Astrocyte of the cerebellum (primary cell): Measurements from ENCODE around the gene RAB3C.

ENCODE experiments used
- DNase-seq: peaks from one replicate; pipeline ENCODE4 v3.0.0-alpha.2; 2011; ENCODE audit warnings: low read depth
- H3K4me3 ChIP-seq: 2 replicates; pipeline ENCODE4 v1.5.1; 2011; ENCODE audit warnings: mild to moderate bottlenecking, low read depth, low read length, moderate library complexity
- in situ Hi-C: cut with HindIII; loops from 2 replicates; pipeline ENCODE4 v1.10.0; 2017; ENCODE audit warnings: low sequenced_read_pairs
- TF ChIP-seq, protein P1 (sequence below): IDR thresholded peaks from 2 replicates; pipeline ENCODE4 v1.5.1; 2012; ENCODE audit warnings: low read length, low read depth, moderate library complexity, mild to moderate bottlenecking; ENCODE audit errors: missing control alignments

The RAB3C gene

GRCh38 chr5:58816181-58816731 lies 233.4 kb downstream of the RAB3C start:
- TF ChIP-seq, protein P1, sequence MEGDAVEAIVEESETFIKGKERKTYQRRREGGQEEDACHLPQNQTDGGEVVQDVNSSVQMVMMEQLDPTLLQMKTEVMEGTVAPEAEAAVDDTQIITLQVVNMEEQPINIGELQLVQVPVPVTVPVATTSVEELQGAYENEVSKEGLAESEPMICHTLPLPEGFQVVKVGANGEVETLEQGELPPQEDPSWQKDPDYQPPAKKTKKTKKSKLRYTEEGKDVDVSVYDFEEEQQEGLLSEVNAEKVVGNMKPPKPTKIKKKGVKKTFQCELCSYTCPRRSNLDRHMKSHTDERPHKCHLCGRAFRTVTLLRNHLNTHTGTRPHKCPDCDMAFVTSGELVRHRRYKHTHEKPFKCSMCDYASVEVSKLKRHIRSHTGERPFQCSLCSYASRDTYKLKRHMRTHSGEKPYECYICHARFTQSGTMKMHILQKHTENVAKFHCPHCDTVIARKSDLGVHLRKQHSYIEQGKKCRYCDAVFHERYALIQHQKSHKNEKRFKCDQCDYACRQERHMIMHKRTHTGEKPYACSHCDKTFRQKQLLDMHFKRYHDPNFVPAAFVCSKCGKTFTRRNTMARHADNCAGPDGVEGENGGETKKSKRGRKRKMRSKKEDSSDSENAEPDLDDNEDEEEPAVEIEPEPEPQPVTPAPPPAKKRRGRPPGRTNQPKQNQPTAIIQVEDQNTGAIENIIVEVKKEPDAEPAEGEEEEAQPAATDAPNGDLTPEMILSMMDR, result no peak
- no peak for DNase-seq
- no peak overlapping the region for H3K4me3 ChIP-seq
- in situ Hi-C loops, result no loop called here

DNA sequence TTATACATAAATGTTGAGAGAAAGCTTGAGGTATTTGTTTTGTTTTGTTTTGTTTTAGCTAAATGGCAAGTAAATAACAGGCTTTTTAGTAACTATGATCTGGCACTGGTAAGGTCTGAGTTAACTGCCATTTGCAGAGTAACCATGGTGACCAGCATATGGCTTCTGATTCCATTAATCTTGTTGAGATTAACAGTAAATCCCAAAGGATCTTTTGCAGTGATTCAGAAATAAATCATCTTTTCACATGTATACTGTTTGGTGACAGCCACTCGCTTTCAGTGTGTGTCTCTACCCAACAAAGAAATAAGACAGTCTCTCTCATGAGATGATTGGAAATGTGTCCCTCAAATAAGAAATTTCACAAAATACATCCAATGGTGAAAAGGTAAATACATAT lies 235.6 kb downstream of the RAB3C start:
- in situ Hi-C loops, result no loop called here
- TF ChIP-seq, protein P1, result no peak
- DNase-seq, result no peak
- H3K4me3 ChIP-seq, result no peak overlapping the region

DNA sequence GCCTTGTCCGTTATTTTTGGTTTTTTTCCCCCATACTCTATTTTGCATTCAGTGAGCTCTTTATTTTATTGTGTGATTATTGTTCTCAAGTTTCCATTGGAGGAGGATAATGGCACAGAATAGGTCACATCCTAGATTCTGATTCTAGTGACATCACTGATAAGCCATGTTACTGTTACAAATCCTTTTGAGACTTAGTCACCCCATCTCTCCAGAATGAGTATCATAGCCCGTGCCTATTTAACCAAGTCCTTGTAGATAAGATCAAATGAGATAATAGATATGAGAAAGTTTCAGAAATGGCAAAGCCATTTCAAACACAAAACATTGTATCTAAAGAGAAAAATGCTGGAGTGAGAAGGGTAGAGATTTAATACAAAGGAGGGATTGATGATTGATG lies 242.6 kb downstream of the RAB3C start:
- in situ Hi-C loops, result no loop called here
- no peak for DNase-seq
- no peak overlapping the region for H3K4me3 ChIP-seq
- TF ChIP-seq, protein P1, result no peak

DNA sequence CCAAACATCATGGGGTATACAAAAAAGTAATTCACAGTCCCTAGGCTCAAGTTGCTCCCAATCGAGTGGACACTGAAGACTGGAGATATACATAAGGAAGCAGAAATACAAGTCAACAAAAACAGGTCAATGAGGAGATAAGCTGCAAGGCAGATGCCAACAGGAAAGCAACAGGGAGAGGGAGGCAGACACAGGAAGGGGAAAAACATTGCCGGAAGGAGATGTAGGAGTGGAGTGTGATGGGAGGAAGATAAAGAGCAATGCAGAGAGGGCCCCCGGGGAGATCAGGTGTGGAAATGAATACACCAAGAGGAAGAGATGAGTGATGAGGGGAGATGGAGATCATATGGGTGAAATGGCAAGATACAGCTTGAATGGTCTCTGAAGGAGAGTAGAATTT lies 243.0 kb downstream of the RAB3C start:
- no peak overlapping the region for H3K4me3 ChIP-seq
- in situ Hi-C loops, result no loop called here
- TF ChIP-seq, protein P1, result no peak
- no peak for DNase-seq

DNA sequence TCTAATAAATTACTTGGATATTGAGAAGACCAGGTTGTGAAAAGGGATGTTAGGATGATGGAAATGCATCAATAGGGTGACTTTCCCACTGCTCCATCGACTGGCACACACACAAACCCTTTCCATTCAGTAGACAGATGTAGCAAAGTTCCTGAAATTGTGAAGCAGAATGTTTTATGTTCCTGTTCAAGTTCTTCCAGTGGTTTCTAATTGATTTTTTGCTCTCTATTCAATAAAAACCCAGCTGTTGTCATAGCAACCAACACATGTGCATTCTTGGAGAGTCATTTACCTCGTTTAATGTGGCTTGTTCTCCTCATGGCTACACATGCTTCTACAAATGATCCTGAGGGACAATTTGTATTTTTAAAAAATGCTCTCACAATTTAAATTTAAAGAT lies 244.6 kb downstream of the RAB3C start:
- in situ Hi-C loops, result no loop called here
- TF ChIP-seq, protein P1, result no peak
- no peak overlapping the region for H3K4me3 ChIP-seq
- no peak for DNase-seq

DNA sequence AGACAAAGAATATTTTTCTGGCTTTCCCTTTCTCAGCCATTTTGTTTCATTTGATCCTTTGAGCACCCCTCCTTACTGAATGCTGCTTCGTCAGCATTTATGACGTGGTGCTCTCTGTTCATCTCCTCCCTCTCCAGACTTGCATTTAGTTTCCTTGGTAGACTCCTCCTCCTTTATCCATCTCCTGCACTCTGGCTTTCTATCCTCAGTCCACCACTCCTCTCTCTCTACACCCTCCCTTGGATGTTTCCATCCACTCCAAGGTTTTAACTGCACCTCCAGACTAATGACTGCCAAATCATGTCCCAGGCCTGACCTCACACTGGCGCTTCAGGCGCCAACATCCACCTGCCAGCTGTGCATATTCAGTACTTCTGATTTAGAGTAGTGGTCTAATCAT lies 245.4 kb downstream of the RAB3C start:
- in situ Hi-C loops, result no loop called here
- H3K4me3 ChIP-seq, result no peak overlapping the region
- TF ChIP-seq, protein P1, result no peak
- no peak for DNase-seq
